ENCODE measurements around the gene CELSR3. TPM values are rescaled to one million over a fixed set of nuclear protein-coding genes. Genes with fewer than 3 reads are reported as not detected.
A peak's percentile ranks its signal among the peaks of the same experiment; 100 is the strongest.

CELSR3 gene
- total RNA-seq, 1 experiment from 2014 or later = 17.6 TPM

GRCh38 chr3:48695393-48695753, 32.7 kb upstream of the CELSR3 start:
- no TSS peak for BruUV-seq (replicated peaks)
- intact Hi-C loops (cut with micrococcal nuclease) = loop anchor here (2.0 to 10.0 kb wide), 2 partner anchors 21 to 219 kb away; partner anchors contain the start of genes ARIH2 and IP6K2
- peak overlapping the region; percentile 89 for H3K27ac Mint-ChIP-seq (ENCODE audit: low read depth, unreplicated experiment)
- H3K4me3 Mint-ChIP-seq (ENCODE audit: unreplicated experiment) = peak overlapping the region; percentile 85
- H3K4me1 Mint-ChIP-seq (ENCODE audit: insufficient read depth, unreplicated experiment) = peaks cover 27% of the 10 kb centered on the region
- TF ChIP-seq CTCF (IDR thresholded peaks at IDR 0.05; ENCODE audit: unreplicated experiment) = no peak
- H3K27me3 Mint-ChIP-seq (ENCODE audit: insufficient read depth, unreplicated experiment) = no peaks in the 10 kb centered on the region
- no peaks in the 10 kb centered on the region for H3K9me3 Mint-ChIP-seq (ENCODE audit: unreplicated experiment)
- POLR2A ChIA-PET = interaction anchor here (0.6 to 8.8 kb wide), 26 partner anchors 8 to 436 kb away, joined by 3 to 114 read pairs (median 3); partner anchors contain the start of genes ARIH2, CELSR3, IP6K2 and NCKIPSD
- CTCF ChIA-PET = interaction anchor here (0.6 to 1.8 kb wide), 7 partner anchors 8 to 507 kb away, joined by 3 to 9 read pairs (median 5); partner anchors contain the start of genes CDC25A and NCKIPSD
- DNase-seq (ENCODE audit: unreplicated experiment) = peak; percentile 77
- peaks cover 93% of the 10 kb centered on the region for H3K36me3 Mint-ChIP-seq (ENCODE audit: insufficient read depth, unreplicated experiment)

GRCh38 chr3:48694610-48695392, 32.1 kb upstream of the CELSR3 start:
- Mint-ChIP-seq H3K4me1 (ENCODE audit: insufficient read depth, unreplicated experiment) (peaks cover 27% of the 10 kb centered on the region), H3K27me3 (ENCODE audit: insufficient read depth, unreplicated experiment) (no peaks in the 10 kb centered on the region), H3K36me3 (ENCODE audit: insufficient read depth, unreplicated experiment) (peaks cover 93% of the 10 kb centered on the region), H3K4me3 (ENCODE audit: unreplicated experiment) (peak overlapping the region; percentile 85), H3K27ac (ENCODE audit: low read depth, unreplicated experiment) (peak overlapping the region; percentile 89), H3K9me3 (ENCODE audit: unreplicated experiment) (no peaks in the 10 kb centered on the region)
- TSS peak; percentile 34 for BruUV-seq (replicated peaks)
- intact Hi-C loops (cut with micrococcal nuclease) = loop anchor here (2.0 to 10.0 kb wide), 2 partner anchors 22 to 220 kb away; partner anchors contain the start of genes ARIH2 and IP6K2
- POLR2A ChIA-PET = interaction anchor here (0.6 to 8.8 kb wide), 24 partner anchors 9 to 436 kb away, joined by 3 to 114 read pairs (median 3); partner anchors contain the start of genes ARIH2, CELSR3, IP6K2 and NCKIPSD
- peak; percentile 97 for DNase-seq (ENCODE audit: unreplicated experiment)
- CTCF ChIA-PET = interaction anchor here (0.7 to 1.8 kb wide), 4 partner anchors 9 to 45 kb away, joined by 3 to 9 read pairs (median 6); no protein-coding TSS in a partner anchor
- no peak for TF ChIP-seq CTCF (IDR thresholded peaks at IDR 0.05; ENCODE audit: unreplicated experiment)

GRCh38 chr3:48693826-48694225, 31.1 kb upstream of the CELSR3 start:
- TF ChIP-seq CTCF (IDR thresholded peaks at IDR 0.05; ENCODE audit: unreplicated experiment) = no peak
- no TSS peak for BruUV-seq (replicated peaks)
- Mint-ChIP-seq H3K27ac (ENCODE audit: low read depth, unreplicated experiment) (peak overlapping the region; percentile 89), H3K4me1 (ENCODE audit: insufficient read depth, unreplicated experiment) (peaks cover 27% of the 10 kb centered on the region), H3K27me3 (ENCODE audit: insufficient read depth, unreplicated experiment) (no peaks in the 10 kb centered on the region), H3K36me3 (ENCODE audit: insufficient read depth, unreplicated experiment) (peaks cover 93% of the 10 kb centered on the region), H3K4me3 (ENCODE audit: unreplicated experiment) (peak overlapping the region; percentile 85), H3K9me3 (ENCODE audit: unreplicated experiment) (no peaks in the 10 kb centered on the region)
- CTCF ChIA-PET = interaction anchor here (0.6 to 2.4 kb wide), 4 partner anchors 10 to 257 kb away, joined by 3 to 17 read pairs (median 4); no protein-coding TSS in a partner anchor
- DNase-seq (ENCODE audit: unreplicated experiment) = no peak
- intact Hi-C loops (cut with micrococcal nuclease) = loop anchor here (2.0 to 10.0 kb wide), 2 partner anchors 23 to 221 kb away; partner anchors contain the start of genes ARIH2 and IP6K2
- POLR2A ChIA-PET = interaction anchor here (0.7 to 8.8 kb wide), 9 partner anchors 15 to 225 kb away, joined by 3 to 114 read pairs (median 4); partner anchors contain the start of genes ARIH2, CELSR3, IP6K2 and SLC25A20

- no TSS peak for BruUV-seq (replicated peaks)
- intact Hi-C loops (cut with micrococcal nuclease) = loop anchor here (10.0 kb wide), 1 partner anchor 222 kb away; the partner anchor contains the start of gene ARIH2
- Mint-ChIP-seq H3K27me3 (ENCODE audit: insufficient read depth, unreplicated experiment) (no peaks in the 10 kb centered on the region), H3K4me1 (ENCODE audit: insufficient read depth, unreplicated experiment) (peaks cover 27% of the 10 kb centered on the region), H3K4me3 (ENCODE audit: unreplicated experiment) (no peak overlapping the region), H3K9me3 (ENCODE audit: unreplicated experiment) (no peaks in the 10 kb centered on the region), H3K27ac (ENCODE audit: low read depth, unreplicated experiment) (peak overlapping the region; percentile 89), H3K36me3 (ENCODE audit: insufficient read depth, unreplicated experiment) (peaks cover 93% of the 10 kb centered on the region)
- CTCF ChIA-PET = interaction anchor here (0.6 to 2.4 kb wide), 6 partner anchors 9 to 256 kb away, joined by 3 to 17 read pairs (median 4); no protein-coding TSS in a partner anchor
- POLR2A ChIA-PET = interaction anchor here (0.8 to 8.8 kb wide), 8 partner anchors 12 to 226 kb away, joined by 3 to 114 read pairs (median 4); partner anchors contain the start of genes ARIH2, IP6K2 and SLC26A6
- no peak for TF ChIP-seq CTCF (IDR thresholded peaks at IDR 0.05; ENCODE audit: unreplicated experiment)
- no peak for DNase-seq (ENCODE audit: unreplicated experiment)
Observed at GRCh38 chr3:48692551-48692950, 29.9 kb upstream of the CELSR3 start.

Measured in MCF 10A (cell line).